GM12878 (cell line): ENCODE results near the gene COL2A1.

Source experiments
- CTCF ChIP-seq, 3 experiments: IDR thresholded peaks in 2 of 3; conservative IDR thresholded peaks in 1 of 3; 2 replicates each; pipeline ENCODE4 v1.5.1; 2011; ENCODE audit warnings: low read depth in 3 of 3, low read length in 3 of 3, mild to moderate bottlenecking in 3 of 3, control low read depth in 2 of 3, moderate library complexity in 2 of 3, inconsistent platforms in 1 of 3, mixed read lengths in 1 of 3; ENCODE audit not compliant: control insufficient read depth in 2 of 3, insufficient read depth in 1 of 3; ENCODE audit errors: extremely low read depth in 1 of 3
- ESRRA ChIP-seq: IDR thresholded peaks from 2 replicates; pipeline ENCODE4 v1.6.1; 2012; ENCODE audit warnings: mild to moderate bottlenecking, low read length, improper control_type of control experiment
- IRF3 ChIP-seq: fragments of 450-650 bp; IDR thresholded peaks from 2 replicates; pipeline ENCODE4 v1.6.1; 2014; ENCODE audit warnings: mild to moderate bottlenecking
- KDM1A ChIP-seq: fragments of 200-600 bp; sonication (generic); IDR thresholded peaks from 2 replicates; pipeline ENCODE4 v1.6.1; 2016; ENCODE audit warnings: borderline replicate concordance
- NR2C2 ChIP-seq: IDR thresholded peaks from 2 replicates; pipeline ENCODE4 v1.6.1; 2011; ENCODE audit warnings: borderline replicate concordance, low read depth; ENCODE audit not compliant: control insufficient read depth, insufficient read length
- POLR2A ChIP-seq: IDR thresholded peaks from 2 replicates; pipeline ENCODE4 v1.6.1; 2011; ENCODE audit warnings: low read depth, mild to moderate bottlenecking, low read length
- POU2F2 ChIP-seq: IDR thresholded peaks from 3 replicates; pipeline ENCODE4 v1.6.1; 2011; ENCODE audit warnings: low read depth, mild to moderate bottlenecking, low read length, borderline replicate concordance
- SKIL ChIP-seq: fragments of 450-650 bp; IDR thresholded peaks from 2 replicates; pipeline ENCODE4 v1.6.1; 2017; ENCODE audit warnings: mild to moderate bottlenecking, low read depth, inconsistent platforms; ENCODE audit not compliant: poor library complexity, severe bottlenecking
- ZNF274 ChIP-seq: IDR thresholded peaks from one replicate; pipeline ENCODE4 v1.8.0; 2011; ENCODE audit not compliant: insufficient read length, insufficient read depth
- ZNF592 ChIP-seq: fragments of 450-650 bp; IDR thresholded peaks from 2 replicates; pipeline ENCODE4 v1.6.1; 2017; ENCODE audit warnings: mild to moderate bottlenecking, moderate library complexity

- no peak for TF ChIP-seq CTCF (IDR thresholded peaks at IDR 0.05 in 2 of 3, conservative IDR thresholded peaks at IDR 0.05 in 1 of 3; ENCODE audit: control insufficient read depth in 2 of 3, extremely low read depth in 1 of 3, insufficient read depth in 1 of 3, low read depth in 3 of 3, low read length in 3 of 3)
- TF ChIP-seq POLR2A: no peak
- TF ChIP-seq ZNF274: no peak
- TF ChIP-seq NR2C2: no peak
- no peak for TF ChIP-seq POU2F2
- no peak for TF ChIP-seq KDM1A
- TF ChIP-seq ZNF592: no peak
- no peak for TF ChIP-seq SKIL
- no peak for TF ChIP-seq ESRRA
- TF ChIP-seq IRF3: no peak
Observed at GRCh38 chr12:48002773-48003218, 1.5 kb downstream of the COL2A1 start.
